GM12875 (cell line): ENCODE measurements around the gene FANCC.

Experiments
- H3K4me3 ChIP-seq: one replicate; pipeline ENCODE4 v1.5.1; 2011; ENCODE audit warnings: low read depth, low read length, control low read depth
- TF ChIP-seq, protein P1 (sequence below): IDR thresholded peaks from 2 replicates; pipeline ENCODE4 v1.5.1; 2011; ENCODE audit warnings: low read depth, mild to moderate bottlenecking, control low read depth, inconsistent platforms, low read length, moderate library complexity, borderline replicate concordance; ENCODE audit not compliant: insufficient read depth

The FANCC gene

GRCh38 chr9:95218773-95219172, 98.7 kb downstream of the FANCC start:
- H3K4me3 ChIP-seq = no peak overlapping the region
- TF ChIP-seq, protein P1, sequence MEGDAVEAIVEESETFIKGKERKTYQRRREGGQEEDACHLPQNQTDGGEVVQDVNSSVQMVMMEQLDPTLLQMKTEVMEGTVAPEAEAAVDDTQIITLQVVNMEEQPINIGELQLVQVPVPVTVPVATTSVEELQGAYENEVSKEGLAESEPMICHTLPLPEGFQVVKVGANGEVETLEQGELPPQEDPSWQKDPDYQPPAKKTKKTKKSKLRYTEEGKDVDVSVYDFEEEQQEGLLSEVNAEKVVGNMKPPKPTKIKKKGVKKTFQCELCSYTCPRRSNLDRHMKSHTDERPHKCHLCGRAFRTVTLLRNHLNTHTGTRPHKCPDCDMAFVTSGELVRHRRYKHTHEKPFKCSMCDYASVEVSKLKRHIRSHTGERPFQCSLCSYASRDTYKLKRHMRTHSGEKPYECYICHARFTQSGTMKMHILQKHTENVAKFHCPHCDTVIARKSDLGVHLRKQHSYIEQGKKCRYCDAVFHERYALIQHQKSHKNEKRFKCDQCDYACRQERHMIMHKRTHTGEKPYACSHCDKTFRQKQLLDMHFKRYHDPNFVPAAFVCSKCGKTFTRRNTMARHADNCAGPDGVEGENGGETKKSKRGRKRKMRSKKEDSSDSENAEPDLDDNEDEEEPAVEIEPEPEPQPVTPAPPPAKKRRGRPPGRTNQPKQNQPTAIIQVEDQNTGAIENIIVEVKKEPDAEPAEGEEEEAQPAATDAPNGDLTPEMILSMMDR = no peak

DNA sequence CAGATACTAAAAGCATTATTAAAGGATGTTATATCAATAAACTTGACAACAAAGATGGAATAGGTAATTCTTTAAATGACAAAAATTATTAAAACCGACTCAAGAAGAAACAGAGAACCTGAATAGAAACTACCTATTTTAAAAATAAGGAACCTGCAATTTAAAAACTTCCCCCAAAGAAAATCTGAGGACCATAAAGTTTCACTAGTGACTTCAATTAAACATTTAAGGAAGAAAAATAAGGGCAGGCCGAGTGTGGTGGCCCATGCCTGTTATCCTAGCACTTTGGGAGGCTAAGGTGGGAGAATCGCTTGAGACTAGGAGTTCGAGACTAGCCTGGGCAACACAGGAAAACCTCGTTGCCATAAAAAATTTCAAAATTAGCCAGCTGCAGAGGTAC, 99.6 kb downstream of the FANCC start:
- TF ChIP-seq, protein P1 = no peak
- no peak overlapping the region for H3K4me3 ChIP-seq

GRCh38 chr9:95215336-95215898, 102.1 kb downstream of the FANCC start:
- TF ChIP-seq, protein P1 = no peak

DNA sequence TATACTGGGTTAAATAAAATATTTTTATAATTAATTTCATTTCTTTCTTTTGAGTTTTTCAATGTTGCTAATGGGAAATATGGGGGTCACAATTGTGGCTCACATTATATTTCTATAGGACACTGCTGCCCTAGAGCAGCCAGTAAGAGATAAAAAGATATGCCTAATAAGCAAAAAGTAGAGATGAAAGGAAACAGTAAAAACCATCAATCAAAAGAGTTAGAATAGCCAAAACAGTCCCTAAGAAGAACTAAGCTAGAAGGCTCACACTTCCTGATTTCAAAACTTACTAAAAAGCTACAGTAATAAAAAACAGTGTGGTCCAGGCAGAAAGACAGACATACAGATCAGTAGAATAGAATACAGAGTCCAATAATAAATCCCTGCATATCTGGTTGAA, 104.4 kb downstream of the FANCC start:
- TF ChIP-seq, protein P1 = no peak
- no peak overlapping the region for H3K4me3 ChIP-seq

More at GRCh38 chr9:95215336-95215898, 102.1 kb downstream of the FANCC start:
- H3K4me3 ChIP-seq = no peak overlapping the region

DNA sequence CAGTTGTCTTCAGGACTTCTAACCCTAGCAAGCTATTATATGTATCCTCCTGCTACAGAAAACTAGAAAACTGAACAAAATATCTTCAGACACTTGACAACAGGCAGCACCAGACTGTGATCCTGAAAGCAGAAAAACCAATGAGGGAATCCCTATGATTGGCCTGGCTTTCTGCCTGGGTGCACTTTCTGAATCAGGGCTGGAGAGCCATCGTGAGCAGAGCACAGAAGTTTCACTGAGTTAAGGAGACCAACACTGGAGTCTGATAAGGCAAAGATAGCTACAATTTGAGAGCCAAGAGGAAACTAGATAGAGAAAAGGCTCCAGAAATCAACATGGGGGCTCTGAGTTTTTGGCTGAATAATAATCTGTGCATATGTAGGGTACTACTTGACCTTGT, 106.5 kb downstream of the FANCC start:
- TF ChIP-seq, protein P1 = no peak
- H3K4me3 ChIP-seq = no peak overlapping the region

- H3K4me3 ChIP-seq = no peak overlapping the region
- TF ChIP-seq, protein P1 = no peak
Measured at GRCh38 chr9:95207403-95207802, 110.1 kb downstream of the FANCC start.

DNA sequence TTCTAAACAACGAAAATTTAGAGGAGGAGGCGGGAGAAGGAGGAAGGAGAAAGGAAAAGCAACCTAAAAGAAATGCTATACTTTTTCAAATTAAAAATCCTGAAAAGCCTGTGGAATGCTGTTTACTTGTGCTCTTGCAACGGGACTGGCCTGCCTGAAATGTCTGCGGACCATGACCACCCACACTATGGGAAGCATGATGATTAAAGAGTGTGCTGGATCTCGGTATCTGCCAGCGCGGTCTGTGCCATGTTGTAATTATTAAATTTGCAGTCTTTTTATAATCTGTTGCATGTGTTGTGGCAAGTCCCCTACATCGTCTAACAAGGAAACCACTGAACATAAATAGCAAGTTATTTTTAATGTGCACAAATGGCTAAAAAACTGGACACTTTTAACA, 111.4 kb downstream of the FANCC start:
- TF ChIP-seq, protein P1 = no peak
- no peak overlapping the region for H3K4me3 ChIP-seq
